Ishikawa (cell line): ENCODE measurements around the gene WWTR1.
A peak's percentile ranks its signal among the peaks of the same experiment; 100 is the strongest.

Experiments used
- MAX ChIP-seq: IDR thresholded peaks from 2 replicates; pipeline ENCODE4 v1.6.1; 2012
- RAD21 ChIP-seq: IDR thresholded peaks from 2 replicates; pipeline ENCODE4 v1.6.1; 2012; ENCODE audit warnings: low read depth
- REST ChIP-seq: IDR thresholded peaks from 2 replicates; pipeline ENCODE4 v1.6.1; 2012; ENCODE audit warnings: low read depth, mild to moderate bottlenecking
- TEAD4 ChIP-seq: IDR thresholded peaks from 2 replicates; pipeline ENCODE4 v1.6.1; 2012
- USF1 ChIP-seq: IDR thresholded peaks from 2 replicates; pipeline ENCODE4 v1.6.1; 2012
- YY1 ChIP-seq: IDR thresholded peaks from 2 replicates; pipeline ENCODE4 v1.6.1; 2012; ENCODE audit warnings: low read depth

GRCh38 chr3:149575961-149576564, 81.8 kb downstream of the WWTR1 start:
- peak; percentile 2; the same call in 1 of the 2 replicates for TF ChIP-seq RAD21
- TF ChIP-seq MAX, result peak; percentile 42; the same call in 1 of the 2 replicates
- peak; percentile 51; the same call in 1 of the 2 replicates for TF ChIP-seq YY1
- no peak for TF ChIP-seq USF1
- no peak for TF ChIP-seq REST
- no peak for TF ChIP-seq TEAD4
